HPDE6-E6E7 (cell line): ENCODE measurements around the gene ALOX12.
"Not testable (repeated sequence)": the region's sequence is repeated elsewhere in the genome, so short reads cannot be mapped to it uniquely, and the experiment has no call there.

Experiments
- DNase-seq: peaks from one replicate; pipeline ENCODE4 v3.0.0; 2011; ENCODE audit warnings: missing footprints; ENCODE audit errors: extremely low spot score

ALOX12 gene

DNA sequence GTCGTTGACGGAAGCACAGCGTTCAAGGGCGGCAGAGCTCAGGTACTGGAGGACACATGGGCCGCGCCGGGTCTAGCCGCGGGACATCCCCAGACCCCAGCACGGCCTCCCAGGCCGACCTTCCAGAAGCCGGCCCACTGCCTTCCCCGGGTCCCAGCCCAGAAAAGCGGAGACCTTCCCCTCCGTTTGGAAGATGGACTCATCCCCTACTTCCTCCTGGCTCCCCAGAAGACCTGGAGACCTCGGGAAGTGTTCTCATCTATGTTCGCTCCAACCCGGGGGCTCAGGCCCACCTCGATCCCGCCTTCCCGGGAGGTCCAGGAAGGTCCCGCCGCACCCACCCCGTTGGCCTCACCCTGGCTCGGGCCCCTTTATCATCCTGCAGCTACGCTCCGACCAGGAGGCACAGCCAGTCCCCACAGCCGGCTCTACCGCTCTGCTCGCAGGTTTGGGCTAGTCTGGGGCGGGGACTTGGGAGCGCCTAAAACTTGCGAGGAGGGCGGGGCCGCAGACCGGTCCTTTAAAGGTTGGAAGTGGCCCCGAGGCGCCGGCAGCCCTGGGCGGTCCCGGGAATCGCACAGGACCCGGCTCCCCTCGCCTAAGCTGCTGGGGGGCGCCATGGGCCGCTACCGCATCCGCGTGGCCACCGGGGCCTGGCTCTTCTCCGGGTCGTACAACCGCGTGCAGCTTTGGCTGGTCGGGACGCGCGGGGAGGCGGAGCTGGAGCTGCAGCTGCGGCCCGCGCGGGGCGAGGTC, at the start of gene ALOX12:
ALOX12 (plus strand) TSS at position 550 of the 756 bp plus-strand sequence; CDS start at position 619, 69 bp downstream.
- no peak for DNase-seq

- DNase-seq: no peak
Measured at GRCh38 chr17:6947745-6948144, 48.1 kb upstream of the ALOX12 start.

DNA sequence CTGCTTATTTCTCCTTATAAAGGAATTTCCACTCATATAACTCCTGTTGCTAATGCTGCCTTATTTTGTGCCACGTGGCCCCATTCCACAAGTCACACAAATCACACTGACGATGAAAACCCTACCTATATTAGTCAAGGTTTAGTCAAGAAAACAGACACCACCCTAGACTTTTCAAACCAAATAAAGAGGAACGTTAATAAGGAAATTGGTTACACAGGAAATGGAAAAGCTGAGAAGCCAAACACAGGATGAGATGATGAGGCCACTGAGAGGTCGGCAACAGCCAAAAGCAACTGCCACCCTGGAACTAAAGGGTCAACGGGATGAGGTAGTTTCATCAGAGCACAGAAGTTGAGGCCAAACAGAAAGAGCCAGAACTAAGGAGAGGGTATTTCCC, 47.3 kb upstream of the ALOX12 start:
- DNase-seq: no peak

DNA sequence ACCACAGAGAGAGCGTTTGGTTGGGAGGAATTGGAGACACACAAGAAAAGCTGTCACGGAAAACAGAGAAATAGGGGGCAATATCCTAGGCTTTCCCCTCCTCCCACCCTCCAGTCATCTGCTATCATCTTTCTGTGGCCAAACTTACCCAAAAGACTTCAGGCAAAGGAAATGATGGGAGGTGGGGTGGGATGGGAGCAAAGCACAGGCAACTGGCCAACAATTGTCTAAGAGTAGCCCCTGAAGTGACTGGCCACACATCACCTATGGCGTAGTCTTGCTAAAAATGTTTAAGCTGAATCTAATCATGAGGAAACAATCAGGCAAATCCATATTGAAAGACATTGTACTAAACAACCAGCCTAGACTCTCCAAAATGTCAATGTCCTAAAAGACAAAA, 46.9 kb upstream of the ALOX12 start:
- no peak for DNase-seq

DNA sequence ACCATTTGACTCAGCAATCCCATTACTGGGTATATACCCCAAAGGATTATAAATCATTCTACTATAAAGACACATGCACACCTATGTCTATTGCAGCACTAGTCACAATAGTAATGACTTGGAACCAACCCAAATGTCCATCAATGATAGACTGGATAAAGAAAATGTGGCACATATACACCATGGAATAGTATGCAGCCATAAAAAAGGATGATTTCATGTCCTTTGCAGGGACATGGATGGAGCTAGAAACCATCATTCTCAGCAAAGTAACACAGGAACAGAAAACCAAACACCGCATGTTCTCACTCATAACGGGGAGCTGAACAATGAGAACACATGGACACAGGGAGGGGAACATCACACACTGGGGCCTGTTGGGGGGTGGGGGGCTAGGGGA, 44.9 kb upstream of the ALOX12 start:
- not testable (repeated sequence) for DNase-seq

DNA sequence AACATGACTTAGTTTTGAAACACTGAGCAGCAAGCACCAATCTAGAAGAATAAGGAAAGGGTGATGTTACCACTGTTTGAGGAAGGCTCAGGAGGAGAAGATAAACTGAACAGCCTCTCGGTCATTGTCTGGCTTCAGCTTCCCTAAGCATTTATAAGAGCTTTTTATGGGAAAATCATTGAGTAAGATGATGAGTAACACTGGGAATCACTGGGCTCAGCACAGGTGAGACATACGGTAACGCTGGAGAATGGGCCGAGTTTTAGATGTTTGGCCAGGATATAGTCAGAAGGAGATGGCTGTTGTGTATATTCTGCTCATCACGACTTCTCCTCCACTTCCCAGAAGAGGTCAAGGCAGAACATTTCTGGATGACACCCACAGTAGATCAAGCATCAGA, 42.2 kb upstream of the ALOX12 start:
- DNase-seq: no peak

DNA sequence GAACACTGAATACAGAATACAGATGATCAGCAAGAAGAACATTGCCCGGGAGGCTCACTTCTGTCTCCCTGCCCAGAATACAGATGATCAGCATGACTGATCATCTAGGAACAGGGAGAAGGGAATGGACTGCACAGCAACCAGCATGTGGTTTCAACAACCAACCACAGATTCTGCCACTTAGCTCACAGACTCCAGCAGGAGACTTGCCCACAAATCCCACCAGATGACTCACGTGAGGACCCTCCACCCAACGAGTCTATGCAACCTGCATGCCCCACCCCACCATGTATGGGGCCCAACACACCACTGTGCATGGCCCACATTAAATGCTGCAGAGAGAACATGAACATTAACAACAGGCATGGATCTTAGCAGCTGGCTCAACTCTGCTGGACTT, 36.1 kb upstream of the ALOX12 start:
- DNase-seq: no peak

- no peak for DNase-seq
Measured at GRCh38 chr17:6969323-6969726, 26.5 kb upstream of the ALOX12 start.

DNA sequence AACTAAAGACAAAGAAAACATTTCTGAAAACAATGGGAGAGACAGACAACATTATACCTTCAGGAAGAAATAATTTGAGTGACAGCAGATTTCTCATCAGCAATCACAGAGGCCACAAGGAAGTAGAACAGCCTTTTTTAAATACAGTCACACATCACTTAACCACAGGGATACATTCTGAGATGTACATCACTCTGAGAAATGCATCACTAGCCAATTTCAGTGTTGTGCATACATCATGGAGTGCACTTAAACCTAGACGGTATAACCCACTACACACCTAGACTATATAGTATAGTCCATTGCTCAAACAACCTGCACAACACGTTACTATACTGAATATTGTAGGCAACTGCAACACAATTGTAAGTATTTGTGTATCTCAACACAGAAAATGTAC, 24.9 kb upstream of the ALOX12 start:
- no peak for DNase-seq

DNA sequence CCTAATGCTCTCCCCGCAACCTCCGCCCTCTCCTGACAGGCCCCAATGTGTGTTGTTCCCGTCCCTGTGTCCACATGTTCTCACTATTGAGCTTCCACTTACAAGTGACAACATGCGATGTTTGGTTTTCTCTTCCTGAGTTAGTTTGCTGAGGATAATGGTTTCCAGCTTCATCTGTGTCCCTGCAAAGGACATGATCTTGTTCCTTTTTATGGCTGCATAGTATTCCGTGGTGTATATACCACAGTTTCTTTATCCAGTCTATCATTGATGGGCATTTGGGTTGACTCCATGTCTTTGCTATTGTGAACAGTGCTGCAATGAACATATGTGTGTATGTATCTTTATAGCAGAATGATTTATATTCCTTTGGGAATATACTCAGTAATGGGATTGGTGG, 16.4 kb upstream of the ALOX12 start:
- DNase-seq: not testable (repeated sequence)

- DNase-seq: no peak
Measured at GRCh38 chr17:6981426-6981825, 14.4 kb upstream of the ALOX12 start.

GRCh38 chr17:6985266-6985665, 10.6 kb upstream of the ALOX12 start:
- DNase-seq: no peak

GRCh38 chr17:6986676-6987075, 9.2 kb upstream of the ALOX12 start:
- DNase-seq: no peak

DNA sequence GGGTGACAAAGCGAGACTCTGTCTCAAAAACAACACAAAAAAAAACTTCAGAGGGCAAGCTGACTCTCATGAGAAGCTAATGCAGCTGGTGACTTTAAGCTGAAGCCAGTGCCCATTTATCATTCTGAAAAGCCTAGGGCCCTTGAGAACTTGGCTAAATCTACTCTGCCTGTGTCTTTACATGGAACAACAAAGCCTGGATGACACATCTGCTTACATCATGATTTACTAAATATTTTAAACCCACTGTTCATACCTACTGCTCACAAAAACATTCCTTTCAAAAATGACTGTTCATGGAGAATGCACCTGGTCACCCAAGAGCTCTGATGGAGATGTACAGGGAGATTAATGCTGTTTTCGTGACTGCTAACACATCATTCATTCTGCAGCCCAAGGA, 6.1 kb upstream of the ALOX12 start:
- DNase-seq: no peak

DNA sequence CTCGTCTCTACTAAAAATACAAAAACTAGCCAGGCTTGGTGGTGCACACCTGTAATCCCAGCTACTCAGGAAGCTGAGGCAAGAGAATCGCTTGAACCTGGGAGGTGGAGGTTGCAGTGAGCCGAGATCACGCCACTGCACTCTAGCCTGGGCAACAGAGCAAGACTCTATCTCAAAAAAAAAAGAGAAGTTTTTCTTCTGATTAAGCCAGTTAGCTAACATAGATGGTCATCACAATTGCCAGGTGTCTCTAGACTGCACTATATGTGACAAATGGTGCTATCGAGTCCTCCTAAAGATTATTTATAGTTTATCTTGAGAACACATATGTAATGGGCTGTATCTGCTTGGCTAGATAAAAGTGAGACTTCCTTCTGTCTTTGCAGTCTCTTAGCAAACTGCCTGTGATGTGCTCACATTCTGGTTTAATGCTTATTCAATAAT, 2.2 kb upstream of the ALOX12 start:
- not testable (repeated sequence) for DNase-seq

- no peak for DNase-seq
Measured at GRCh38 chr17:6994118-6994598, 1.7 kb upstream of the ALOX12 start.

DNA sequence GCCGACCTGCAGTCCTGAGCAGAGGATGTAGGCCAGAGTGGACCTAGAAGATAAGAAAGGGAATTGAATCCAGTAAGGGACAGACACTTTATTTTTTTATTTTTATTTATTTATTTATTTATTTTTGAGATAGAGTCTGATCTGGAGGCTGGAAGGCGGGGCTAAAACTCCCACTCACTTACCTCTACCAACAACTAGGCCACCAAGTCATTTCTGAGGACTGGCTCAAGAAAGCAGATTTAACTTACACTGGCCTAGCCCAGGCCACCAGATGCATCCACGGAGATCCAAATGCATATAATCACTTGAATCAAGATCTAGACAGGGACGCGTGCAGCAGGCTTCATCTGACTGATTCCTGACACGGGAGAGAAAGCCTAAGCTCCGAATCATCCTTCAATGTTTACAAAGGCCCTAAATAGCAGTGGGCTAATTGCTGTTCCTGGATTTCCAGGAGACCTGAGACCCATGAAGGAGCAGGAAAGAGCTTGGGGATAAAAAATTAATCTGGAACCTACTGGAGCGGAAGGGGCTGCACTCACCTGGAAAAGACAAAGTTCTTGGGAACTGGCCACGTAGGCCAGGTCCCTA, 1.1 kb upstream of the ALOX12 start:
- DNase-seq: no peak

DNA sequence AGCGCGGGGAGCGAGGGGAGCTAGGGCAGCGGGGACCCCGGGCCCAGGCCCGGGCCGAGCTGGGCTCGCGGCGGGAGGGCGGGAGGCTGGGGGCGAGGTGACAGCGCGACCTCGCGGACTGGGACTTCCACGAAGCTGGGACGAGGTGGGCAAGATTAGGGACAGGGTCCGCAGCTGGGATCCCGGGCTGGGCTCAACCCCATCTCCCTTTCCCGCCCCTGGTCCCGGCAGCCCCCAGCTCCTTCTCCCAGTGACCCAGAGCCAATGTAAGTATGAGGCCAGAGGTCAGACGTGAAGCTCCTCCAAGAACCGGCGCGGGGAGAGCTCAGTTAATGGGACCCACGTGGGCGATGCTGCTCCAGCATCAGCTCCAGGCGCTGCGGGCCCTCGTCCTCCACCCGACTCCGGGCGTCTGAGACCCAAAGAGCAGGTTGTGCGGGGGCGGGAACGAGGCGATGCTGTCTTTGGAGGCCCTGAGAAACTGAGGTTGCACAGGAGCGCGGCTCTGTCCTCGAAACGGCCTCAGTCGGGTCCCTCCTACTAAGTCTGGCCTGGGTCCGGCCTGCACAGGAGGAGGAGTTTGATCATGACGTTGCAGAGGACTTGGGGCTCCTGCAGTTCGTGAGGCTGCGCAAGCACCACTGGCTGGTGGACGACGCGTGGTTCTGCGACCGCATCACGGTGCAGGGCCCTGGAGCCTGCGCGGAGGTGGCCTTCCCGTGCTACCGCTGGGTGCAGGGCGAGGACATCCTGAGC, 585 bp downstream of the ALOX12 start:
- DNase-seq: no peak

DNA sequence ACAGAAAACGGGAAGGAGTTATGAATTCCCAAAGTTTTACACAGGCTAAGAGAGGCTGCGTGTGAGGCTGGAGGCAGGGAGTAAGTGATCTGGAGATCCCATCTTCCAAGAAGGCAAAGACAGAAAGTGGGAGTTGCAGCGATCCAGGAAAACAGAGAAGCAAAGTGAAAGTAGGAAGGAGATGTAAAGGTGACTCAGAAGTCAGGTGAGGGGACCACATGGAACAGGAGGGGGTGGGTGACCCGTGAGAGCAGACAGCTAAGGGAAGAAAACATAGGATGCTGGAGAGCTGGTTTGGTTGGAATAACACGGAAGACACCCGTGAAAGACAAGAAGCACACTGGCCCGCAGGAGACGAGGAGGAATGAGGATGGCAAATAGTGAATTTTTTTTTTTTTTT, 1.3 kb downstream of the ALOX12 start:
- no peak for DNase-seq

DNA sequence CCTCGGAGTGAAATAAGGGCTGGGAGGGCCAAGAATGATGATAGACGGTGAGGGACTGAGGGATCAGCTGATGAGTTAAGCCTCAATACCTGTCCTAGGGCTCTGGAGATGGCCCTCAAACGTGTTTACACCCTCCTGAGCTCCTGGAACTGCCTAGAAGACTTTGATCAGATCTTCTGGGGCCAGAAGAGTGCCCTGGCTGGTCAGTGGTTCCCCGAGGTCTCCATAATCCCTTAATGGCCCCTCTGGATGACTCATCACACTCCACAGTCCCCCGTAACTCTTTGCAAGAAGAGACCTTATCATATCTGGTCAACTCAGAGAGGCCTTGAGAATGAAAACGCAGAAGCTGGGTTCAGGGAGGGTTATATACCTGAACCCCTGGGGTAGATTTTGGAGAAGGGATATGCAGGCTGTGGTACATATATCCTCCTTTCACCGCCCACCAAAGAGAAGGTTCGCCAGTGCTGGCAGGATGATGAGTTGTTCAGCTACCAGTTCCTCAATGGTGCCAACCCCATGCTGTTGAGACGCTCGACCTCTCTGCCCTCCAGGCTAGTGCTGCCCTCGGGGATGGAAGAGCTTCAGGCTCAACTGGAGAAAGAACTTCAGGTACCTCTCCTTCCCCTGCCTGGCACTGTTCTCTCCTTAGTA, 3.1 kb downstream of the ALOX12 start:
- DNase-seq: no peak

DNA sequence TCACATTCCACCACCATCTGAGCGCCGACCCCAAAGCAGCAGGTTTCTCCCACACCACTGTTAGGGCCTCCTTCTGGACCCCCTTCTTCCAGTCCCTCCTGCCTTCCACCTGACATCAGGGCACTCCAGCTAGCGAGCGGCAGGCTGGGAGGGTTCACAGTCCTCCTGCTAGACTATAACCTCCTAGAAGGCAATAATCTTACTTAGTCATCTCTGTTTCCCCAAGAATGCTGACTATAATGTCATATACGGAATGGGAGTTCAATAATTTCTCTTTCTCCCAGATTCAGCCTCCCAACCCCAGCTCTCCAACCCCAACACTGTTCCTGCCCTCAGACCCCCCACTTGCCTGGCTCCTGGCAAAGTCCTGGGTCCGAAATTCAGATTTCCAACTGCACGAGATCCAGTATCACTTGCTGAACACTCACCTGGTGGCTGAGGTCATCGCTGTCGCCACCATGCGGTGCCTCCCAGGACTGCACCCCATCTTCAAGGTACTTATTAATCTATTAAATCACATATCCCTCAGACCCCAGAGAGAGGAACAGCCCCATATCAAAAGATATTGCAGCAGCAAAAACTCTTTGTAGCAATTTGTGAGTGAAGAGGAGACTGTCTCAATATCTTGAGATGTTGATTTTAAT, 5.6 kb downstream of the ALOX12 start:
- no peak for DNase-seq
